D721Med (cell line): ENCODE measurements around the gene CEBPG.

Experiments
- DNase-seq: peaks from one replicate; pipeline ENCODE4 v3.0.0; 2011; ENCODE audit warnings: low spot score; ENCODE audit not compliant: insufficient read length
- FAIRE-seq: peaks from 2 replicates; lab custom pipeline; 2011; peaks lifted over from hg19 to GRCh38; lab: Jason Lieb, UNC
- CTCF ChIP-seq: IDR thresholded peaks from 2 replicates; pipeline ENCODE4 v1.5.1; 2012; ENCODE audit warnings: mild to moderate bottlenecking, control low read depth; ENCODE audit not compliant: insufficient read depth; ENCODE audit errors: missing control alignments

The CEBPG gene

GRCh38 chr19:33379151-33379829 is 5.8 kb downstream of the CEBPG start:
- FAIRE-seq (no peak), DNase-seq (no peak)
- no peak for TF ChIP-seq CTCF

GRCh38 chr19:33381101-33381500 is 7.6 kb downstream of the CEBPG start:
- no peak for FAIRE-seq

GRCh38 chr19:33382006-33382405 is 8.5 kb downstream of the CEBPG start:
- no peak for DNase-seq
- no peak for TF ChIP-seq CTCF
- FAIRE-seq, result no peak

More at GRCh38 chr19:33381101-33381500, 7.6 kb downstream of the CEBPG start:
- TF ChIP-seq CTCF, result no peak
- no peak for DNase-seq

GRCh38 chr19:33382982-33383381 is 9.5 kb downstream of the CEBPG start:
- FAIRE-seq (no peak), DNase-seq (no peak)
- no peak for TF ChIP-seq CTCF

GRCh38 chr19:33383720-33384292 is 10.3 kb downstream of the CEBPG start:
- FAIRE-seq, result no peak
- no peak for TF ChIP-seq CTCF
- DNase-seq, result no peak

- FAIRE-seq (no peak), DNase-seq (no peak)
- no peak for TF ChIP-seq CTCF
Observed at GRCh38 chr19:33384983-33385382, 11.5 kb downstream of the CEBPG start.

GRCh38 chr19:33385956-33386355 is 12.4 kb downstream of the CEBPG start:
- DNase-seq (no peak), FAIRE-seq (no peak)
- no peak for TF ChIP-seq CTCF
